IPS-NIHi7 (cell line): ENCODE measurements around the gene GPR62.
"Not testable (repeated sequence)": the region's sequence is repeated elsewhere in the genome, so short reads cannot be mapped to it uniquely, and the experiment has no call there.

Source experiments
- DNase-seq: peaks from one replicate; pipeline ENCODE4 v3.0.0; 2012; ENCODE audit warnings: mixed read lengths; ENCODE audit errors: extremely low spot score

Gene GPR62

GRCh38 chr3:51970606-51971300 is 15.6 kb downstream of the GPR62 start:
- no peak for DNase-seq

DNA sequence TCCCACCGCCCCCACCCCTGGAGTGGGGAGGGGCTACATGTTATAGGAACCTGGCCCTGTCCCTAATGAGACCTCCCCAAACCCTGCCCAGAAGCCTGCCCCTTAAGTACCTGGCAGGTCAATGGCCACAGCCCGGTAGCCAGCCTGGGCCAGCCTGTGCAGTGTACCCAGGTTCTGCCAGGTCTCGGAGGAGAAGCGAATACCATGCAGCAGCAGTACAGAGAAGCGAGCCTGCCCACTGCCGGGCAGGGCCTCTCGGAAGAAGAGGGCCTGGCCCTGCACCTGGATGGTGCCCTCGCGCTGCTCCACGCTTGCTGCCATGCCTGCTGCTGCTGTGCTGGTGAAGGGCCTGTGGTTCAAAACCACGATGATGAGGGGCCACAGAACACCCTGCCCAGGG is 16.2 kb downstream of the GPR62 start:
- DNase-seq: no peak

DNA sequence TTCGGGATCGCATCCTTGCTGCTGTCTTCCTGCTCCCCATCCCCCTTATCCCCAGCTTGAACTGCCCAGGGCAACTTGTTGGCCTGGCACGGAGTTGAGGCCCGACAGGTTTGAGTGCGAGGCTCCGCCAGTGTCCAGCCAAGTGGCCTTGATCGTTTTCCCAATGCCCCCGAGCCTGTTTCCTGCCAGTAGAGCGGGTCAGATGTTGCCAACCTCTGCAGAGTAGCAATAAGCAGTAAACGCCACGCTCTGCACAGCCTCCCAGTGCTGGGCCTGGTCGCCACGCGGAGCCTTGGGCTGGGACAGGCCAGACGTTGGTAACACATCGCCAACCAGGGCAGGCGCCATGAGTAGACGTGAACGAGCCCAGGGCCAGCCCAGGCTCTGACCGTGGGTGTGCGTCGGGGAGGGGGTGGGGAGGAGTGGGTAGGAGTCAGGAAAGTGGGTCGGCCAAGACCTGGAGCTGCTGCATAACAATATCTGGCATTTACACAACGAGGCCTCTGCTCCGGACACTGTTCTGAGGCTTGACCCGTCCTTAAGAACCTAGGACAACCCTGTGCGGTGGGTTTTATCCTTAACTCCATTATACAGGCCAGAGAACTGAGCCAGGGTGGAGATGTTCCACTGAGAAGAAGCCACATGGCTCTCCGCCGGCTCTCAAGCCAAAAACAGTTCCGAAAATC is 19.2 kb downstream of the GPR62 start:
- no peak for DNase-seq

- DNase-seq: peak; percentile 83
Observed at GRCh38 chr3:51974963-51975851, 20.0 kb downstream of the GPR62 start, which contains the start of gene ABHD14A. TSS of gene ABHD14A (plus strand) at chr3:51975064. CDS start at chr3:51975136, 72 bp downstream.

- DNase-seq: peak; percentile 41
Observed at GRCh38 chr3:51975852-51976549, 20.8 kb downstream of the GPR62 start.

DNA sequence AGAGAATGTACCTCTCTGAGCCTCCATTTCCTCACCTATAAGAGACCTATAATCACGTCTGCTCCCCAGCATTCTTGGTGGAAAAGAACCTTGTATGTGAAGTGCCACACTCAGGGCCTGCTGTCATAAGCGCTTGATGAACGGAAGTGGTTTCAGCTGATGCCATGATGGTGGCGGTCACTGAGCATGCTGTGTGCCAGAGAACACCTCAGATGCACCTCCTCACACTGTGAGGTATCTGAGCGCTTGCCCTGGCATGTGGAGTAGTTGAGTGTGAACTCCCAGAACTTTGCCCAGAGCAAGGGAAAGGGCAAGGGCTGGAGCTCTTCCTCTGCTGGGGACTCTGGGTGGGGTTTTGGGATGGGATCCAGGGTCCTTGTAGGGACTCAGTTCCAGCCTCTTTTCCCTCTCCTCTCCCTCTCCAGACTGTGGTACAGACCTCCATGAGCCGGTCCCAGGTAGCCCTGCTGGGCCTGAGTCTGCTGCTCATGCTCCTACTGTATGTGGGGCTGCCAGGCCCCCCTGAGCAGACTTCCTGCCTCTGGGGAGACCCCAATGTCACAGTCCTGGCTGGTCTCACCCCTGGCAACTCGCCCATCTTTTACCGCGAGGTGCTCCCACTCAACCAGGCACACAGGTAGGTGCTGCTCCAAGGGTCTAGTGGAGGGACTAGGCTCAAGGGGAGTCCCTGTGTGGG is 22.4 kb downstream of the GPR62 start:
- DNase-seq: no peak

DNA sequence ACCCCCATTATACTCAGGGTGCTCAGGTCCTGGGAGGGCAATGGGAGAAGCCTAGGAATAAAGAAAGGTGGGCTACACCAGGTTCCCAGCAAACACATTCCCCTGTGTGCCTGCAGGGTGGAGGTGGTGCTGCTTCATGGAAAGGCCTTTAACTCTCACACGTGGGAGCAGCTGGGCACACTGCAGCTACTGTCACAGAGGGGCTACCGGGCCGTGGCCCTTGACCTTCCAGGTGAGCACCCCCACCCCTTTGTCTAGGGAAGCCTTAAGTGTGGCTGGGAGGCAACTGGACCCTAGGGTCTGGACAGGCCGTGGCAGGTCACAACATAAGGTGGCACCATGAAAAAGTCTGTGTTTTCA is 22.9 kb downstream of the GPR62 start:
- no peak for DNase-seq

- DNase-seq: no peak
Observed at GRCh38 chr3:51980253-51980652, 25.1 kb downstream of the GPR62 start.

GRCh38 chr3:51982352-51982837 is 27.2 kb downstream of the GPR62 start:
- DNase-seq: peak; percentile 80

DNA sequence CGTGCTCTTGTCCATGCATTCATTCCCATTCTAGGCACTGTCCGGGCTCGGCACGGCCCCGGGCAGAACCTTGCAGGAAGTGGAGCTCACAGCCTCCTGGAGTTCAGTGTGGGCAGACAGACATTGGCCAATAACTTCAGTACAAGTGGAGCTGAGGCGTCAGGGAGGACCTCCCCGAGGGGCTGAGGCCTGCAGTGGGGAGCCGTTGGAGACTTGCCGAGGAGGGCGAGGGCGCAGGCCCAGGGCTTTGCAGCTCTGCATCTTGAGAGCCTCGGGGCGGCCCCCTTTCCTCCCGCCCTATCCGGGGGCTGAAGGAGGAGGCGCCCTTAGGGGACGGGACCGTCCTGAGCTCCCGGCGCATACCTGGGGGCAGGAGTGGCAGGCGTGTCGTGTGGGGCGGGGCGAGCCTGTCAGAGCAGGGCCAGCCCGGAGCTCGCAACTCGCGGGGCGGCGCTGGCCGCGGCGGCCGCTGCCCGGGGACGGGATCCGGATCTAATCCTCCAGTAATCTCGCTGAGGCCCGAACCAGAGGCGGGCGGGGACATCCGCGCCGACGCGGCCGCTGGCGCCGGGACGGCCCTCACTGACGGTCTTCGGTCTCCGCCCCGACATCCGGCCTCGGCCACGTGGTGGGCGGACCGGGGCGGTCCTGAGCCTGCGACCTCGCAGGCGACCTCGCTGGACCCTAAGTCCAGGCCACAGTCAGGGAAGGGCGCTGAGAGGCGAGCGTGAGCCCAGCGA is 27.8 kb downstream of the GPR62 start, which contains the start of gene ACY1:
Gene ACY1, plus strand, starts transcription at position 698 of the 740 bp plus-strand sequence. CDS start 530 bp downstream, outside the sequence.
- peak; percentile 92 for DNase-seq

- DNase-seq: no peak
Observed at GRCh38 chr3:51983578-51984268, 28.5 kb downstream of the GPR62 start.

DNA sequence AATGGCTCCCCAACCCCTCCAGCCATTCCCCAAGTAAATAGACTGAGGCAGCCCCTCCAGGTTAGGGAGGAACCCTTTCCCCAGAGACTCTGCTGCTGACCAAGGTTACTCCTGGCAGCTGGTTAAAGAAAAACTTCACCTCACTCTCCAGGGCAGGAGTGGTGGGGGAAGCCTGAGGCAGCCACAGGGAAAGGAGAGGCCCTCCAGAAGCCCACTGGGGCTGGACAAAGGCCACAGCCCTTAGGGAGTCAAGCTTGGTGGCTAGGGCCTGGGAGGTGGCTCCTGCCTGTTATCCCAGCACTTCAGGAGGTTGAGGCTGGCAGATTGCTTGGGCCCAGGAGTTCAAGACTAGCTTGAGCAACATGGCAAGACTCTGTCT is 29.1 kb downstream of the GPR62 start:
- DNase-seq: no peak

DNA sequence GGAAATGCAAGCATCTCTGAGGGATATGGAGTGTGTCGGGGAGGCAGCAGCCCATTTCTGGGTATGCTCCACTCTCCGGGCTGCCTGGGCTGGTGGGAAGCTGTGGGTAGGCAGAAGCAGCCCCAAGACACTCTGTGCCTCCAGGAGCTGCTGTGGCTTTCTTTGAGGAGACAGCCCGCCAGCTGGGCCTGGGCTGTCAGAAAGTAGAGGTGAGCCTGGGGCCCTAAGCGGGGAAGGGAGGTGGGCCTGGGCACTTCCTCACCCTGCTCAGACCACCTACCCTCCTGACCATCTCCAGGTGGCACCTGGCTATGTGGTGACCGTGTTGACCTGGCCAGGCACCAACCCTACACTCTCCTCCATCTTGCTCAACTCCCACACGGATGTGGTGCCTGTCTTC is 29.9 kb downstream of the GPR62 start:
- no peak for DNase-seq

DNA sequence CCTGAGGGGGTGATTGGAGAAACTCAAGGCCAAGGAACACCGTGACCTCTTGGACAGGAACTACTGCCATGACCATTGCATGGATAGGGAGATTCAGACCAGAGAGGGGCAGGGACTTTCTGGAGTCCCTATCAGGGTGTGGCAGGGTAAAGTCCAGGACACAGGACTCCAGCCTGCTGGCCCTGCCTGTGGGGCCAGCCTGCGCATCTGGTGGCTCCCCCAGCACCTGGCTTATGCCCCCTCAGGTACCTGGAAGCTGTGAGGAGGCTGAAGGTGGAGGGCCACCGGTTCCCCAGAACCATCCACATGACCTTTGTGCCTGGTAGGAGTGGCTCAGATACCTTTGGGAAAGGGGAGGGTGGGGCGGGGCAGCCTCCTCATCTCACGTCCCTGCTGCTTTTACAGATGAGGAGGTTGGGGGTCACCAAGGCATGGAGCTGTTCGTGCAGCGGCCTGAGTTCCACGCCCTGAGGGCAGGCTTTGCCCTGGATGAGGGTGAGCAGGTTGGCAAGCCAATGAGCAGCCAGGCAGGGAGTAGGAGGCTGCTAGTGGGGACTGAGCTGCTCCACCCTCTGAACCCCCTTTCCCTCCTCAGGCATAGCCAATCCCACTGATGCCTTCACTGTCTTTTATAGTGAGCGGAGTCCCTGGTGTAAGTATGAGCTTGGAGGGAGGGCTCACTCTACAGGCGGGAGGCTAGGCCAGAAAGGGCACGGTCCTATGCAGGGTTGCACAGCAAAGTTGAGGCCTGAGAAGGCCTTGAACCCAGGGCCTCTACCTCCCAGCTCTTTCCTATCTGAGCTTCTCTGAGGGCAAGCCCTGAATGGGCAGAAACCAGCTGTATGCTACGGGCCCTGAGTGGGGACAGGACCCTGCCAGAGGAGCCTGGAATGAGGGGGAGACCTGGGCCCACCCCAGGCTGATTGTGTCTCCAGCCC is 31.1 kb downstream of the GPR62 start:
- DNase-seq: no peak

DNA sequence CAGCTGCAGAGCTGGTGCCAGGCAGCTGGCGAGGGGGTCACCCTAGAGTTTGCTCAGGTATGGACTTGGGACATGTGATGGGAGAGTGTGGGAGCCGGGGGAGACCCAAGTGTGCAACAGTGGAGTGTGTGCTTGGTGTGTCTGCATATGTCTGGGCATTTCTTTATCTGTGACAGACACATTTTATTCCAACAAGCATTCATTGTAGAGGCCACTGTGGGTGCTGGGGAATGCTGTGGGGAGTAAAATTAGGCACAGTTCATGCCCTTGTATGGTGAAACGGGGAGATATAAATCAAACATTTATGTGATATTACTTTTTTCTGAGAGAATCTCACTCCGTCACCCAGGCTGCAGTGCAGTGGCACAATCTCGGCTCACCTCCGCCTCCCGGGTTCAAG is 32.4 kb downstream of the GPR62 start:
- no peak for DNase-seq

GRCh38 chr3:51988286-51989146 is 33.3 kb downstream of the GPR62 start:
- no peak for DNase-seq

DNA sequence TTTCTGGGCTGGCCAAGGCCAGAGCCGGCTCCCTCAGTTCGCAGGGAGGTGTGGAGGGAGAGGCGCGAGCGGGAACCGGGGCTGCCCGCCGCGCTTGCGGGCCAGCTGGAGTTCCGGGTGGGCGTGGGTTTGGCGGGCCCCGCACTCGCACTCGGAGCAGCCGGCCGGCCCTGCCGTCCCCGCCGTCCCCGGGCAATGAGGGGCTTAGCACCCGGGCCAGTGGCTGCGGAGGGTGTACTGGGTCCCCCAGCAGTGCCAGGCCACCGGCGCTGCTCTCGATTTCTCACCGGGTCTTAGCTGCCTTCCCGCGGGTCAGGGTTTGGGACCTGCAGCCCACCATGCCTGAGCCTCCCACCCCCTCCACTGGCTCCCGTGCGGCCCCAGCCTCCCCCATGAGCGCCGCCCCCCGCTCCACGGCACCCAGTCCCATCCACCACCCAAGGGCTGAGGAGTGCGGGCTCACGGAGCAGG is 35.4 kb downstream of the GPR62 start:
- DNase-seq: not testable (repeated sequence)
